HepG2 (cell line): Measurements from ENCODE around the gene HABP2. TPM values are rescaled to one million over a fixed set of nuclear protein-coding genes. Genes with fewer than 3 reads are reported as not detected.
A peak's percentile ranks its signal among the peaks of the same experiment; 100 is the strongest.

Source experiments
- ATAC-seq: fragments of 200-7000 bp; cut with Tn5 transposase; 3 replicates; pipeline ENCODE4 v1.9.1; 2020; ENCODE audit warnings: mild to moderate bottlenecking, moderate library complexity
- BruUV-seq: library from RNA; stranded (reverse); fragments of 400-500 nt; replicated peaks from 2 replicates; lab custom pipeline; 2021; lab: Mats Ljungman, UMichigan
- CTCF ChIA-PET: fragments of 300-600 bp; formaldehyde crosslinking; extraction: SDS; loops from one replicate; lab custom pipeline; 2021; ENCODE audit warnings: low total read pairs, inconsistent platforms, low intra/inter-chr PET ratio; lab: Yijun Ruan, JAX
- POLR2A ChIA-PET: fragments of 350-600 bp; sonication (Branson Sonifier 250); formaldehyde crosslinking; loops from one replicate; lab custom pipeline; 2020; ENCODE audit warnings: antibody characterized with exemption, inconsistent platforms; lab: Yijun Ruan, JAX
- DNase-seq: peaks from one replicate; pipeline ENCODE4 v3.0.0-alpha.2; 2015; ENCODE audit warnings: low spot score
- FAIRE-seq: peaks from 3 replicates; lab custom pipeline; 2011; peaks lifted over from hg19 to GRCh38; lab: Jason Lieb, UNC
- H2AFZ ChIP-seq: one replicate; pipeline ENCODE4 v1.6.1; 2011; ENCODE audit warnings: low read length, inconsistent platforms
- H3K27ac ChIP-seq: fragments of 300-600 bp; 3 replicates; pipeline ENCODE4 v1.8.0; 2011; ENCODE audit warnings: mixed run types, mild to moderate bottlenecking, mixed read lengths, low read length, inconsistent platforms; ENCODE audit not compliant: insufficient read depth; ENCODE audit errors: extremely low read length
- H3K27me3 ChIP-seq, 2 experiments: fragments of 200-600 bp in 1 of 2; 2 replicates in 1 of 2; 3 replicates in 1 of 2; pipeline versions ENCODE4 v1.6.0 to v1.8.0; 2011; ENCODE audit warnings: low read length in 2 of 2, mild to moderate bottlenecking in 2 of 2, moderate library complexity in 2 of 2, inconsistent platforms in 1 of 2; ENCODE audit not compliant: insufficient read depth in 2 of 2, control insufficient read depth in 1 of 2
- H3K36me3 ChIP-seq, 2 experiments: fragments of 200-600 bp in 1 of 2; replicated peaks in 1 of 2; 2 replicates in 1 of 2; 3 replicates in 1 of 2; pipeline versions ENCODE4 v1.5.1 to v1.8.0; 2011; ENCODE audit warnings: low read length in 2 of 2, inconsistent platforms in 1 of 2; ENCODE audit not compliant: insufficient read depth in 2 of 2, control insufficient read depth in 1 of 2
- H3K4me1 ChIP-seq: 2 replicates; pipeline ENCODE4 v1.5.1; 2012; ENCODE audit warnings: low read length, inconsistent platforms; ENCODE audit not compliant: insufficient read depth
- H3K4me2 ChIP-seq: 2 replicates; pipeline ENCODE4 v1.6.0; 2011; ENCODE audit warnings: low read depth, low read length, inconsistent platforms
- H3K4me3 ChIP-seq, 3 experiments: fragments of 200-600 bp in 1 of 3; sonication (generic), shearing (Covaris generic) in 1 of 3; replicated peaks in 1 of 3; 2 replicates each; pipeline ENCODE4 v1.5.1; 2011 to 2016; ENCODE audit warnings: low read length in 3 of 3, inconsistent platforms in 2 of 3, low read depth in 2 of 3, mild to moderate bottlenecking in 2 of 3, control low read depth in 1 of 3, mixed read lengths in 1 of 3; ENCODE audit not compliant: insufficient read depth in 1 of 3
- H3K79me2 ChIP-seq: one replicate; pipeline ENCODE4 v1.6.1; 2011; ENCODE audit warnings: low read length, inconsistent platforms; ENCODE audit not compliant: insufficient read depth
- H3K9ac ChIP-seq: 2 replicates; pipeline ENCODE4 v1.6.0; 2011; ENCODE audit warnings: mild to moderate bottlenecking, low read depth, low read length, inconsistent platforms; ENCODE audit not compliant: insufficient read depth
- H3K9me3 ChIP-seq: 2 replicates; pipeline ENCODE4 v1.5.1; 2012; ENCODE audit warnings: mild to moderate bottlenecking, low read length
- H4K20me1 ChIP-seq: 2 replicates; pipeline ENCODE4 v1.6.0; 2011; ENCODE audit warnings: inconsistent platforms, mild to moderate bottlenecking, low read length, moderate library complexity; ENCODE audit not compliant: insufficient read depth
- DDIT3 ChIP-seq: sonication (generic); formaldehyde crosslinking; IDR thresholded peaks from 2 replicates; pipeline ENCODE4 v1.4.0; 2020; ENCODE audit warnings: mild to moderate bottlenecking, missing genetic modification reagents
- ETV6 ChIP-seq: sonication (generic); formaldehyde crosslinking; conservative IDR thresholded peaks from 2 replicates; pipeline ENCODE4 v1.4.0; 2020; ENCODE audit warnings: missing genetic modification reagents
- GATAD2A ChIP-seq: IDR thresholded peaks from 2 replicates; pipeline ENCODE4 v1.6.1; 2016
- PREB ChIP-seq: sonication (generic); formaldehyde crosslinking; IDR thresholded peaks from 2 replicates; pipeline ENCODE4 v1.4.0; 2020; ENCODE audit warnings: missing genetic modification reagents
- SMAD1 ChIP-seq: sonication (generic); formaldehyde crosslinking; IDR thresholded peaks from 2 replicates; pipeline ENCODE4 v1.4.0; 2020; ENCODE audit warnings: missing genetic modification reagents, low read depth, mild to moderate bottlenecking, borderline replicate concordance
- TSC22D2 ChIP-seq: sonication (generic); formaldehyde crosslinking; IDR thresholded peaks from 2 replicates; pipeline ENCODE4 v1.5.1; 2020; ENCODE audit warnings: missing genetic modification reagents, mild to moderate bottlenecking, borderline replicate concordance
- XRCC5 ChIP-seq: fragments of 200-400 bp; formaldehyde crosslinking; optimal IDR thresholded peaks from 2 replicates; pipeline ENCODE3; 2017; ENCODE audit warnings: mild to moderate bottlenecking, low read length
- ZBTB34 ChIP-seq: sonication (generic); formaldehyde crosslinking; IDR thresholded peaks from 2 replicates; pipeline ENCODE4 v1.8.0; 2022; ENCODE audit warnings: mild to moderate bottlenecking, missing genetic modification reagents
- ZNF12 ChIP-seq: sonication (generic); formaldehyde crosslinking; IDR thresholded peaks from 2 replicates; pipeline ENCODE4 v1.5.0; 2020; ENCODE audit warnings: missing genetic modification reagents
- ZNF160 ChIP-seq: sonication (generic); formaldehyde crosslinking; IDR thresholded peaks from 2 replicates; pipeline ENCODE4 v1.8.0; 2022; ENCODE audit warnings: mild to moderate bottlenecking, inconsistent platforms, missing genetic modification reagents
- ZNF430 ChIP-seq: sonication (generic); formaldehyde crosslinking; IDR thresholded peaks from 2 replicates; pipeline ENCODE4 v1.9.0; 2021; ENCODE audit warnings: mild to moderate bottlenecking, missing genetic modification reagents
- ZNF451 ChIP-seq: sonication (generic); formaldehyde crosslinking; IDR thresholded peaks from 2 replicates; pipeline ENCODE4 v1.5.0; 2020; ENCODE audit warnings: mild to moderate bottlenecking, missing genetic modification reagents
- ZNF576 ChIP-seq: sonication (generic); formaldehyde crosslinking; IDR thresholded peaks from 2 replicates; pipeline ENCODE4 v1.4.0; 2020; ENCODE audit warnings: mild to moderate bottlenecking, missing genetic modification reagents
- ZNF597 ChIP-seq: sonication (generic); formaldehyde crosslinking; IDR thresholded peaks from 2 replicates; pipeline ENCODE4 v1.5.0; 2020; ENCODE audit warnings: missing genetic modification reagents
- ZNF607 ChIP-seq: sonication (generic); formaldehyde crosslinking; IDR thresholded peaks from 2 replicates; pipeline ENCODE4 v1.5.1; 2020; ENCODE audit warnings: missing genetic modification reagents, mild to moderate bottlenecking, borderline replicate concordance
- ZNF768 ChIP-seq: sonication (generic); formaldehyde crosslinking; IDR thresholded peaks from 2 replicates; pipeline ENCODE4 v1.4.0; 2020; ENCODE audit warnings: missing genetic modification reagents
- WGBS: methylation state at CpG from one replicate; pipeline ENCODE4 v1.1.6; 2017; ENCODE audit warnings: low lambda C conversion rate; 5-methylcytosine and 5-hydroxymethylcytosine counted together
- in situ Hi-C: cut with HindIII; loops from 2 replicates; pipeline ENCODE4 v1.10.0; 2017; ENCODE audit warnings: low pct_unique_long_range_greater_than_20kb; ENCODE audit not compliant: extremely low pct_ligation_motif_present
- intact Hi-C: fragments of 100-400 bp; cut with micrococcal nuclease; formaldehyde crosslinking; loops from one replicate; pipeline ENCODE4 v1.10.0; 2022; ENCODE audit not compliant: unreplicated experiment
- polyA plus RNA-seq, 8 experiments: library from polyadenylated mRNA; depleted of rRNA in 3 of 8; stranded (reverse) in 7 of 8; unstranded in 1 of 8; fragments of >200 nt; fragmentation: Illumina TruSeq in 4 of 8; extraction: Trizol in 4 of 8; gene quantifications; 2 replicates each; pipeline versions ENCODE4 v1.2.1 to v1.2.3, GENCODE V29; 2011 to 2016; ENCODE audit warnings: low read depth in 4 of 8, missing spikeins in 1 of 8, mixed read lengths in 1 of 8; ENCODE audit not compliant: insufficient read depth in 1 of 8
- total RNA-seq, 5 experiments: library from RNA; depleted of rRNA; stranded (reverse); fragments of >200 nt; fragmentation: Illumina TruSeq; extraction: Trizol; gene quantifications; 2 replicates each; pipeline ENCODE4 v1.2.3, GENCODE V29; 2016; ENCODE audit warnings: low read depth in 1 of 5
- TF ChIP-seq, protein P1 (sequence below): sonication (generic); formaldehyde crosslinking; IDR thresholded peaks from 2 replicates; pipeline ENCODE4 v1.8.1; 2023; ENCODE audit warnings: mild to moderate bottlenecking, moderate library complexity, missing genetic modification reagents

Gene HABP2
- total and polyA plus RNA-seq, 2 of the 13 experiments (the other 11 are each of a cell fraction or from before 2014, with no cell fraction given) = 0.12 to 0.13 TPM

DNA sequence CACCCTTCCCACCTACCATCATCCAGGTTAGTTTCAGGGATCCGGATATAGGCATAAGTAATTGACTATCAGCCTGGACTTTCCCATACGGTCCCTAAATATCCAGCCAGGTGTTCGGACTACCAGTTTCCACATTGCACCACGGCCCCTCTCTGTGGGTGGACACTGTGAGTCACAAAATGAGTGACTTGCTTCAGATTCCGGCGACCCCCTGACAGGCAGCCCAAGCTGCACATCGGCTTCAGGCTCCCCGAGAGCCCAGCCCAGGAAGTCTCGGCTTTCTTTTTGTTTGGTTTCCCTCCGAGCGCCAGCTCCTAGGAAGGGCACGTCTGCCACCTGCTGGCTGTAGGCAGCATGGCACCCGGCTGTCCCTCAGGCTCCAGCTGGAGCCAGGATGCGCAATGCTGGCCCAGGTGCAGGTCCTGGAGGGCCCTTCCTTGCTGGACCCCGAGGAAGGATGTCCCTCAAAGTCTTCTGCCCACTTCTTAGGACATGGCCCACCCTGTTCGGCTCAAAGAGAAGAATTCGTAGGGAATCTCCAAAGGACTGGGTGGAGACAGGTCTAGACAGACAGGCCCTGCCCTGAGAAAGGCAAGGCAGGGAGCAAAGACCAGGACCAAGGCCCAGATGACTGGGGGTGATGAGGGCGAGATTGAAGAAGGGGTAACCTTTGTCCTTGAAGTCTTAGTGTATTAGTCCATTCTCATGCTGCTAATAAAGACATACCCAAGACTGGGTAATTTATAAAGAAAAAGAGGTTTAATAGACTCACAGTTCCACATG is 10.6 kb downstream of the HABP2 start:
- peak; percentile 65 for FAIRE-seq
- intact Hi-C loops (loop anchor here (1.0 kb wide), 1 partner anchor 42 kb away; no protein-coding TSS in a partner anchor), in situ Hi-C loops (no loop called here)
- H3K36me3 ChIP-seq = no peaks in the 10 kb centered on the region
- ChIA-PET CTCF (interaction anchor here (0.8 kb wide), 1 partner anchor 42 kb away, joined by 4 read pairs; no protein-coding TSS in a partner anchor), POLR2A (interaction anchor here (0.6 kb wide), 1 partner anchor 404 kb away, joined by 3 read pairs; no protein-coding TSS in a partner anchor)
- peak overlapping the region; percentile 89 for H2AFZ ChIP-seq
- peak; percentile 95 for ATAC-seq
- H3K4me3 ChIP-seq = peak overlapping the region; percentile 15 to 70 (median 35); a peak in 3 of 6 replicates
- no peak overlapping the region for H3K9ac ChIP-seq
- H3K9me3 ChIP-seq = no peaks in the 10 kb centered on the region
- H4K20me1 ChIP-seq = no peaks in the 10 kb centered on the region
- no peak overlapping the region for H3K27ac ChIP-seq
- DNase-seq = peak; percentile 35
- BruUV-seq = no TSS peak
- peaks cover 16% of the 10 kb centered on the region for H3K4me1 ChIP-seq
- no peaks in the 10 kb centered on the region for H3K79me2 ChIP-seq
- peak overlapping the region; percentile 94 for H3K4me2 ChIP-seq
- 8% methylated on average over 11 of the region's 18 CpGs for WGBS
- H3K27me3 ChIP-seq = no peaks in the 10 kb centered on the region; a peak in 2 of 5 replicates
- TF ChIP-seq XRCC5 (peak; percentile 84), ZNF451 (CRISPR knock-in tag) (no peak), ZNF597 (CRISPR knock-in tag) (no peak), ZNF607 (CRISPR knock-in tag) (no peak), TSC22D2 (CRISPR knock-in tag) (peak; percentile 22; the same call in 1 of the 2 replicates), ZNF768 (CRISPR knock-in tag) (peak; percentile 35; the same call in 1 of the 2 replicates), ETV6 (CRISPR knock-in tag) (0 out of 2 replicates have a peak, but pooled peaks have one; percentile 29), SMAD1 (CRISPR knock-in tag) (no peak), ZNF576 (CRISPR knock-in tag) (no peak), GATAD2A (CRISPR knock-in tag) (0 out of 2 replicates have a peak, but pooled peaks have one; percentile 18), PREB (CRISPR knock-in tag) (no peak), ZBTB34 (no peak), DDIT3 (CRISPR knock-in tag) (no peak), ZNF12 (CRISPR knock-in tag) (no peak), ZNF430 (CRISPR knock-in tag) (0 out of 2 replicates have a peak, but pooled peaks have one; percentile 44), ZNF160 (CRISPR knock-in tag) (no peak)
- TF ChIP-seq, protein P1, sequence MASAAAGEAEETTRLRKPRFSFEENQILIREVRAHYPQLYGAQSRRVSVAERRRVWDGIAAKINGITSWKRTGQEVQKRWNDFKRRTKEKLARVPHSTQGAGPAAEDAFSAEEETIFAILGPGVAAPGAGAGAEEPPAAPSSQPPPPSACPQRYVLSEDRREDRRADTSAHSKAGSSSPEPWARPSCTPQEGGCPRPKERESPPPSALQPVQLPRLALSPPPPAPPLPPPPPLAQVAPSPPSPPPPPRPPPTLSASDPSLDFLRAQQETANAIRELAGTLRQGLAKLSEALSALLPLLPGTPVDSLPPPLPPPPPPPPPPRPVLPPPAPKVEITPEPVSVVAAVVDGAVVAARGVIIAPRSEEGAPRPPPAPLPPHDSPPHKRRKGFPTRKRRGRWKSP = no peak
